Stimulated activated naive CD8-positive, alpha-beta T cell treated with anti-CD3 and anti-CD28 coated beads, Interleukin-15, Interleukin-2, amounts not matched to agents 100 U/mL and 50 U/mL, for 24 hours (primary cell): ENCODE measurements around the gene SLC30A3.
A peak's percentile ranks its signal among the peaks of the same experiment; 100 is the strongest.

Experiments
- ATAC-seq: fragments of 150-1000 bp; cut with Tn5 transposase; one replicate; pipeline ENCODE4 v1.10.0; 2021
- DNase-seq: peaks from one replicate; pipeline ENCODE4 v3.0.0; 2021

The SLC30A3 gene

GRCh38 chr2:27233341-27233740, 29.5 kb downstream of the SLC30A3 start:
- DNase-seq (no peak), ATAC-seq (no peak)

- no peak for ATAC-seq
- no peak for DNase-seq
Measured at GRCh38 chr2:27231921-27232320, 30.9 kb downstream of the SLC30A3 start.

GRCh38 chr2:27227501-27227900, 35.3 kb downstream of the SLC30A3 start:
- no peak for DNase-seq
- no peak for ATAC-seq

GRCh38 chr2:27225526-27225925, 37.3 kb downstream of the SLC30A3 start:
- no peak for ATAC-seq
- DNase-seq, result no peak

GRCh38 chr2:27223416-27223815, 39.4 kb downstream of the SLC30A3 start:
- ATAC-seq (no peak), DNase-seq (no peak)

- no peak for DNase-seq
- ATAC-seq, result no peak
Measured at GRCh38 chr2:27222407-27222806, 40.4 kb downstream of the SLC30A3 start.

- ATAC-seq, result no peak
- no peak for DNase-seq
Measured at GRCh38 chr2:27221166-27221565, 41.7 kb downstream of the SLC30A3 start.

- no peak for DNase-seq
- ATAC-seq, result no peak
Measured at GRCh38 chr2:27220091-27220490, 42.8 kb downstream of the SLC30A3 start.

GRCh38 chr2:27219091-27219490, 43.8 kb downstream of the SLC30A3 start:
- ATAC-seq (no peak), DNase-seq (no peak)

- DNase-seq (no peak), ATAC-seq (no peak)
Measured at GRCh38 chr2:27218614-27219013, 44.2 kb downstream of the SLC30A3 start.

- DNase-seq (peak; percentile 95), ATAC-seq (peak; percentile 93)
Measured at GRCh38 chr2:27217173-27218121, 45.4 kb downstream of the SLC30A3 start, which contains the start of gene CAD. Gene CAD, plus strand, starts transcription at chr2:27217369. Its CDS starts 183 bp downstream, at chr2:27217552.

GRCh38 chr2:27216416-27217137, 46.3 kb downstream of the SLC30A3 start:
- ATAC-seq (no peak), DNase-seq (no peak)

GRCh38 chr2:27214941-27215340, 47.9 kb downstream of the SLC30A3 start:
- DNase-seq, result no peak
- ATAC-seq, result no peak

GRCh38 chr2:27212626-27213471, 50.0 kb downstream of the SLC30A3 start:
- ATAC-seq (peak; percentile 1), DNase-seq (peak; percentile 39)

- DNase-seq (peak; percentile 91), ATAC-seq (peak; percentile 90)
Measured at GRCh38 chr2:27211943-27212625, 50.8 kb downstream of the SLC30A3 start, which contains the start of the genes ATRAID and SLC5A6. Gene ATRAID, plus strand, starts transcription at chr2:27212041. Its CDS starts 328 bp downstream, at chr2:27212369. Gene SLC5A6, minus strand, starts transcription at chr2:27212268. Its CDS starts 4,618 bp downstream, at chr2:27207650.

- ATAC-seq (peak; percentile 88), DNase-seq (peak; percentile 21)
Measured at GRCh38 chr2:27211241-27211942, 51.5 kb downstream of the SLC30A3 start.

GRCh38 chr2:27209621-27210401, 53.0 kb downstream of the SLC30A3 start:
- DNase-seq (no peak), ATAC-seq (no peak)

GRCh38 chr2:27208486-27209050, 54.3 kb downstream of the SLC30A3 start:
- ATAC-seq, result no peak
- no peak for DNase-seq

GRCh38 chr2:27206346-27206745, 56.5 kb downstream of the SLC30A3 start:
- no peak for DNase-seq
- ATAC-seq, result no peak

- ATAC-seq (no peak), DNase-seq (no peak)
Measured at GRCh38 chr2:27205206-27205605, 57.6 kb downstream of the SLC30A3 start.
